Pons (tissue), 1 donor: Measurements from ENCODE around the gene STRIP2.
"Not testable (repeated sequence)": the region's sequence is repeated elsewhere in the genome, so short reads cannot be mapped to it uniquely, and the experiment has no call there.

ENCODE experiments used
- DNase-seq: peaks from one replicate; pipeline ENCODE4 v3.0.0-alpha.2; 2016; ENCODE audit warnings: low spot score

The STRIP2 gene

DNA sequence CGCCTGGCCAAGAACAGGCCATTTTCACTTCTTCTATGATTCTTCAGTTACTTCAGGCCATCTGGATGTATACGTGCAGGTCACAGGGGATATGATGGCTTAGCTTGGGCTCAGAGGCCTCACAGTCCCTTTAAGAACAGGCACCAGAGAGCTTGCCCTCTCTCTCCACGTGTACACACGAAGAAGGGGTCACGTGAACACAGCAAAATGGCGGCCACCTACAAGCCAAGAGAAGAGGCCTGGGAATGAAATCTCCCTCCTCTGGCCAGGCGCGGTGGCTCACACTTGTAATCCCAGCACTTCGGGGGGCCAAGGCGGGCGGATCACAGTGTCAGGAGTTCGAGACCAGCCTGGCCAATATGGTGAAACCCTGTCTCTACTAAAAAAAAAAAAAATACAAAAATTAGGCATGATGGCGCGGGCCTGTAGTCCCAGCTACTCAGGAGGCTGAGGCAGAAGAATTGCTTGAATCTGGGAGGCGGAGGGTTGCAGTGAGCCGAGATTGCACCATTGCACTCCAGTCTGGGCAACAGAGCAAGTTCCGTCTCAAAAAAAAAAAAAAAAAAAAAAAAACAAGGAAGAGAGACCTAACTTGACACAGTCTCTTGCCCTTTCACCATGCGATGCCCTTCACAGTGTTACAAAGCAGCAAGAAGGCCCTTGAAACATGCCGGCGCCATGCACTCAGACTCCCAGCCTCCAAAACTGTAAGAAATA is 100.5 kb downstream of the STRIP2 start:
- DNase-seq, result not testable (repeated sequence)

DNA sequence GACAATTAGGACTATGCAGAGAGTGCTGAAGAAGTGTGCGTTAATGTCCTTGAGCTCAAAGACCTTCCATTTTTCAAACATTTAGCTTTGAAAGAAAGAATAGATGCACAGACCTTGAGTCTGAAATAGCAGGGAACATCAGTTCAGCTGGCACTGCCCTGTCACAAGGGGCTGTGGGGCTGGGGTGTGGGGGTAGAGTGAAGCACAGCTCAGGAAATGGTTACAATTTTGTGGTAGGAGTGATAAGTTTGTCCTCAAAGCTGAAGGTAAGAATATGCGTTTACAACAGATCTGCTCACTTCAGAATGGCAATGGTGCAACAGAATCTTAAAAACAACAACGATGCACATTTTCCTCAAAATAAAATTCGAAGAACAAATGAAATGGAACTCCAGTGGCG is 101.7 kb downstream of the STRIP2 start:
- no peak for DNase-seq

DNA sequence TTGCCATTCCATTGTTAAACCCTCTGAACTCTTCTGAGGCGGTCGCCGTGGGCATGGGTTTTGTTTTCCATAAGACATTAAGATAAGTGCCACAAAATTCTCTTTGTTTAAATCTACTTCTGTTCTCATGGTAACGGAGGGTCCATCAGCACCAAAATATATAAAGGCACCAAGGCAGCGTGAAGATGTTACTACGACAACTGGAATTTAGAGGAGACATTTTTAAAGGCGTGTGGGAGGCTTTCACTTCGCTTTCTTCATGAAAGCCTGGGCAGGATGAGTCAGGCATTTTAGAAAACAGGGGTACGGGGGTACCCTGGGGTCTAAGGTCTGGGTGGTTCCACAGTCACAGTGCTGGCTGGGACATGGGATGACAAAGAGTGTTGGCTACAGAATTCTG is 102.1 kb downstream of the STRIP2 start:
- no peak for DNase-seq
